Activated CD4-positive, alpha-beta T cell treated with anti-CD3 and anti-CD28 coated beads, Interleukin-2, amount 50 U/mL, for 1 hour (primary cell): Measurements from ENCODE around the gene ALAS2.
A peak's percentile ranks its signal among the peaks of the same experiment; 100 is the strongest.
"Not testable (repeated sequence)": the region's sequence is repeated elsewhere in the genome, so short reads cannot be mapped to it uniquely, and the experiment has no call there.

Experiments
- DNase-seq: peaks from one replicate; pipeline ENCODE4 v3.0.0-alpha.2; 2020

Gene ALAS2

GRCh38 chrX:55005256-55005655 is 25.5 kb downstream of the ALAS2 start:
- DNase-seq, result no peak

- DNase-seq, result no peak
Observed at GRCh38 chrX:55004231-55004630, 26.5 kb downstream of the ALAS2 start.

- peak; percentile 82 for DNase-seq
Observed at GRCh38 chrX:54999717-55000598, 30.8 kb downstream of the ALAS2 start, which contains the start of gene APEX2. Gene APEX2, plus strand, starts transcription at chrX:55000363. Its CDS starts 60 bp downstream, at chrX:55000423.

- DNase-seq, result no peak
Observed at GRCh38 chrX:54995621-54996020, 35.2 kb downstream of the ALAS2 start.

GRCh38 chrX:54994668-54995351 is 36.0 kb downstream of the ALAS2 start:
- no peak for DNase-seq

- no peak for DNase-seq
Observed at GRCh38 chrX:54994099-54994498, 36.7 kb downstream of the ALAS2 start, which contains the start of gene PFKFB1. Gene PFKFB1, minus strand, starts transcription at chrX:54994188. Its CDS starts 181 bp downstream, at chrX:54994007.

- no peak for DNase-seq
Observed at GRCh38 chrX:54992911-54993622, 37.7 kb downstream of the ALAS2 start.

GRCh38 chrX:54991706-54992105 is 39.1 kb downstream of the ALAS2 start:
- no peak for DNase-seq

- not testable (repeated sequence) for DNase-seq
Observed at GRCh38 chrX:54983306-54983705, 47.5 kb downstream of the ALAS2 start.

- no peak for DNase-seq
Observed at GRCh38 chrX:54980334-54980733, 50.4 kb downstream of the ALAS2 start.

- DNase-seq, result no peak
Observed at GRCh38 chrX:54979432-54979831, 51.3 kb downstream of the ALAS2 start.

GRCh38 chrX:54978448-54978847 is 52.3 kb downstream of the ALAS2 start:
- no peak for DNase-seq

- no peak for DNase-seq
Observed at GRCh38 chrX:54977387-54977786, 53.4 kb downstream of the ALAS2 start.

GRCh38 chrX:54964766-54965497 is 65.8 kb downstream of the ALAS2 start:
- no peak for DNase-seq

- DNase-seq, result no peak
Observed at GRCh38 chrX:54961750-54962149, 69.0 kb downstream of the ALAS2 start.
